SK-N-MC (cell line): ENCODE measurements around the gene ZNF79.

Experiments
- DNase-seq: peaks from one replicate; pipeline ENCODE4 v3.0.0-alpha.2; 2011; ENCODE audit warnings: low read depth, low spot score
- H3K27ac ChIP-seq: fragments of 200-600 bp; sonication (generic); 2 replicates; pipeline ENCODE4 v1.5.1; 2016; ENCODE audit warnings: mixed run types
- H3K36me3 ChIP-seq: fragments of 200-600 bp; sonication (generic); 2 replicates; pipeline ENCODE4 v1.6.1; 2017; ENCODE audit warnings: antibody characterized with exemption, low read length, mixed read lengths; ENCODE audit not compliant: insufficient read depth
- H3K4me3 ChIP-seq: fragments of 200-600 bp; sonication (generic); 2 replicates; pipeline ENCODE4 v1.5.1; 2016
- H3K9ac ChIP-seq: fragments of 200-600 bp; sonication (generic); 2 replicates; pipeline ENCODE4 v1.8.0; 2017; ENCODE audit warnings: mixed run types, mixed read lengths; ENCODE audit not compliant: insufficient read length
- H3K9me3 ChIP-seq: fragments of 200-600 bp; sonication (generic); 2 replicates; pipeline ENCODE4 v1.6.1; 2017; ENCODE audit warnings: low read depth, mild to moderate bottlenecking, antibody characterized with exemption, low read length, moderate library complexity, mixed read lengths
- EZH2 ChIP-seq: fragments of 200-600 bp; sonication (generic); IDR thresholded peaks from one replicate; pipeline ENCODE4 v1.6.1; 2017; ENCODE audit warnings: antibody characterized with exemption
- FOXP2 ChIP-seq: optimal IDR thresholded peaks from 2 replicates; pipeline ENCODE3; 2011; ENCODE audit warnings: mild to moderate bottlenecking, moderate library complexity; ENCODE audit not compliant: insufficient read depth; ENCODE audit errors: extremely low read length, control extremely low read depth
- POLR2AphosphoS5 ChIP-seq: IDR thresholded peaks from 2 replicates; pipeline ENCODE4 v1.6.1; 2012; ENCODE audit warnings: mild to moderate bottlenecking, low read depth, low read length, borderline replicate concordance

Gene ZNF79

GRCh38 chr9:127403507-127404192, 20.5 kb upstream of the ZNF79 start:
- no peaks in the 10 kb centered on the region for H3K9me3 ChIP-seq
- H3K36me3 ChIP-seq, result no peaks in the 10 kb centered on the region
- H3K9ac ChIP-seq, result no peak overlapping the region
- DNase-seq, result no peak
- no peak overlapping the region for H3K27ac ChIP-seq
- no peak overlapping the region for H3K4me3 ChIP-seq
- no peak for TF ChIP-seq POLR2AphosphoS5
- TF ChIP-seq EZH2, result no peak
- no peak for TF ChIP-seq FOXP2

GRCh38 chr9:127404631-127405030, 19.6 kb upstream of the ZNF79 start:
- TF ChIP-seq POLR2AphosphoS5 (no peak), FOXP2 (no peak), EZH2 (no peak)
- H3K9me3 ChIP-seq, result no peaks in the 10 kb centered on the region
- no peak for DNase-seq

GRCh38 chr9:127405344-127406125, 18.6 kb upstream of the ZNF79 start:
- H3K27ac ChIP-seq, result no peak overlapping the region
- no peaks in the 10 kb centered on the region for H3K9me3 ChIP-seq
- H3K9ac ChIP-seq, result no peak overlapping the region
- DNase-seq, result no peak
- H3K36me3 ChIP-seq, result no peaks in the 10 kb centered on the region
- TF ChIP-seq FOXP2 (no peak), EZH2 (no peak), POLR2AphosphoS5 (no peak)
- H3K4me3 ChIP-seq, result no peak overlapping the region

More at GRCh38 chr9:127404631-127405030, 19.6 kb upstream of the ZNF79 start:
- no peak overlapping the region for H3K27ac ChIP-seq
- no peak overlapping the region for H3K4me3 ChIP-seq
- no peaks in the 10 kb centered on the region for H3K36me3 ChIP-seq
- no peak overlapping the region for H3K9ac ChIP-seq

GRCh38 chr9:127406799-127407491, 17.2 kb upstream of the ZNF79 start:
- Histone ChIP-seq H3K27ac (no peak overlapping the region), H3K4me3 (no peak overlapping the region)

GRCh38 chr9:127407492-127407843, 16.7 kb upstream of the ZNF79 start:
- no peak for DNase-seq
- H3K4me3 ChIP-seq, result no peak overlapping the region
- TF ChIP-seq FOXP2, result no peak
- TF ChIP-seq EZH2, result no peak
- TF ChIP-seq POLR2AphosphoS5, result no peak
- no peaks in the 10 kb centered on the region for H3K36me3 ChIP-seq
- H3K9ac ChIP-seq, result no peak overlapping the region
- no peak overlapping the region for H3K27ac ChIP-seq
- no peaks in the 10 kb centered on the region for H3K9me3 ChIP-seq

More at GRCh38 chr9:127406799-127407491, 17.2 kb upstream of the ZNF79 start:
- no peaks in the 10 kb centered on the region for H3K9me3 ChIP-seq
- H3K36me3 ChIP-seq, result no peaks in the 10 kb centered on the region
- H3K9ac ChIP-seq, result no peak overlapping the region
- TF ChIP-seq EZH2, result no peak
- no peak for DNase-seq

GRCh38 chr9:127411122-127411521, 13.1 kb upstream of the ZNF79 start:
- H3K9ac ChIP-seq, result no peak overlapping the region
- TF ChIP-seq POLR2AphosphoS5 (no peak), EZH2 (no peak), FOXP2 (no peak)
- H3K9me3 ChIP-seq, result no peaks in the 10 kb centered on the region
- no peaks in the 10 kb centered on the region for H3K36me3 ChIP-seq
- H3K27ac ChIP-seq, result no peak overlapping the region
- no peak for DNase-seq
- no peak overlapping the region for H3K4me3 ChIP-seq

- no peak overlapping the region for H3K4me3 ChIP-seq
- H3K9me3 ChIP-seq, result no peaks in the 10 kb centered on the region
- H3K9ac ChIP-seq, result no peak overlapping the region
- no peak for DNase-seq
- H3K27ac ChIP-seq, result no peak overlapping the region
- no peaks in the 10 kb centered on the region for H3K36me3 ChIP-seq
- TF ChIP-seq POLR2AphosphoS5, result no peak
- TF ChIP-seq EZH2, result no peak
- no peak for TF ChIP-seq FOXP2
Measured at GRCh38 chr9:127415141-127415540, 9.0 kb upstream of the ZNF79 start.

GRCh38 chr9:127415657-127416056, 8.5 kb upstream of the ZNF79 start:
- Histone ChIP-seq H3K9ac (no peak overlapping the region), H3K36me3 (no peaks in the 10 kb centered on the region), H3K4me3 (no peak overlapping the region), H3K9me3 (no peaks in the 10 kb centered on the region), H3K27ac (no peak overlapping the region)
- DNase-seq, result no peak
- TF ChIP-seq FOXP2, result no peak
- no peak for TF ChIP-seq EZH2
- TF ChIP-seq POLR2AphosphoS5, result no peak
